Hepatocyte (in vitro differentiated cells): Measurements from ENCODE around the gene ANO1. TPM values are rescaled to one million over a fixed set of nuclear protein-coding genes. Genes with fewer than 3 reads are reported as not detected.

Source experiments
- DNase-seq: peaks from one replicate; pipeline ENCODE4 v3.0.0-alpha.2; 2016; ENCODE audit warnings: low spot score
- H2AFZ ChIP-seq: fragments of 200-600 bp; sonication (generic); 2 replicates; pipeline ENCODE4 v1.6.0; 2016; ENCODE audit warnings: antibody characterized with exemption, mild to moderate bottlenecking
- H3K27ac ChIP-seq: fragments of 200-600 bp; sonication (generic); 2 replicates; pipeline ENCODE4 v1.5.1; 2016; ENCODE audit warnings: mild to moderate bottlenecking
- H3K27me3 ChIP-seq: fragments of 200-600 bp; sonication (generic); 2 replicates; pipeline ENCODE4 v1.6.1; 2016
- H3K36me3 ChIP-seq: fragments of 200-600 bp; sonication (generic); replicated peaks from 2 replicates; pipeline ENCODE4 v1.5.1; 2016; ENCODE audit warnings: low read depth; ENCODE audit not compliant: insufficient read depth
- H3K4me1 ChIP-seq: fragments of 200-600 bp; sonication (generic); 2 replicates; pipeline ENCODE4 v1.5.1; 2016; ENCODE audit warnings: mild to moderate bottlenecking, moderate library complexity; ENCODE audit not compliant: insufficient read depth
- H3K4me2 ChIP-seq: fragments of 200-600 bp; sonication (generic); 2 replicates; pipeline ENCODE4 v1.6.0; 2016
- H3K4me3 ChIP-seq: fragments of 200-600 bp; sonication (generic); 2 replicates; pipeline ENCODE4 v1.5.1; 2016; ENCODE audit warnings: mild to moderate bottlenecking
- H3K79me2 ChIP-seq: fragments of 200-600 bp; sonication (generic); 2 replicates; pipeline ENCODE4 v1.6.0; 2017; ENCODE audit warnings: mild to moderate bottlenecking
- H3K9me2 ChIP-seq: fragments of 200-600 bp; sonication (generic); replicated peaks from 2 replicates; pipeline ENCODE4 v1.6.0; 2017; ENCODE audit warnings: mild to moderate bottlenecking; ENCODE audit not compliant: insufficient read depth
- H3K9me3 ChIP-seq: fragments of 200-600 bp; sonication (generic); 2 replicates; pipeline ENCODE4 v1.5.1; 2016; ENCODE audit warnings: low read depth, mild to moderate bottlenecking
- H4K20me1 ChIP-seq: fragments of 200-600 bp; sonication (generic); 2 replicates; pipeline ENCODE4 v1.6.0; 2016; ENCODE audit warnings: mild to moderate bottlenecking; ENCODE audit not compliant: insufficient read depth, poor library complexity, severe bottlenecking
- CTCF ChIP-seq: fragments of 200-600 bp; sonication (generic); IDR thresholded peaks from 2 replicates; pipeline ENCODE4 v1.5.1; 2016; ENCODE audit warnings: antibody characterized with exemption, mild to moderate bottlenecking; ENCODE audit not compliant: poor library complexity
- EZH2 ChIP-seq: fragments of 200-600 bp; sonication (generic); IDR thresholded peaks from 2 replicates; pipeline ENCODE4 v1.6.1; 2016; ENCODE audit warnings: antibody characterized with exemption, mild to moderate bottlenecking, borderline replicate concordance
- EZH2phosphoT487 ChIP-seq: fragments of 200-600 bp; sonication (generic); IDR thresholded peaks from one replicate; pipeline ENCODE4 v1.6.1; 2018; ENCODE audit warnings: antibody characterized with exemption, mild to moderate bottlenecking, low read depth, moderate library complexity; ENCODE audit not compliant: unreplicated experiment, severe bottlenecking
- WGBS: methylation state at CpG from one replicate; pipeline ENCODE4 v1.1.6; 2016; ENCODE audit warnings: low lambda C conversion rate; ENCODE audit errors: missing lambda C conversion rate; 5-methylcytosine and 5-hydroxymethylcytosine counted together
- polyA plus RNA-seq: library from polyadenylated mRNA; unstranded; fragments of >200 nt; fragmentation: Nextera tagmentation; extraction: Ambion mirVana; gene quantifications from 2 replicates; pipeline ENCODE4 v1.2.1, GENCODE V29; 2016
- total RNA-seq: library from RNA; depleted of rRNA; stranded (reverse); fragments of >200 nt; gene quantifications from 2 replicates; pipeline ENCODE4 v1.2.3, GENCODE V29; 2014

ANO1 gene
- total and polyA plus RNA-seq, 2 experiments from 2014 or later, result 6.2 to 12.1 TPM

- TF ChIP-seq CTCF (no peak), EZH2phosphoT487 (no peak), EZH2 (no peak)
- Histone ChIP-seq H3K79me2 (peaks cover 30% of the 10 kb centered on the region), H3K9me3 (no peaks in the 10 kb centered on the region), H3K9me2 (no peaks in the 10 kb centered on the region), H3K27ac (no peak overlapping the region), H4K20me1 (peaks cover 17% of the 10 kb centered on the region), H2AFZ (no peak overlapping the region), H3K36me3 (no peaks in the 10 kb centered on the region), H3K4me2 (no peak overlapping the region), H3K4me1 (peaks cover 12% of the 10 kb centered on the region), H3K27me3 (no peaks in the 10 kb centered on the region), H3K4me3 (no peak overlapping the region)
- DNase-seq, result no peak
- 71% methylated on average over 6 of the region's 6 CpGs for WGBS
These were observed 128.9 kb downstream of the ANO1 start for GRCh38 chr11:70206982-70207376.

- peaks cover 12% of the 10 kb centered on the region for H3K4me1 ChIP-seq
These were observed 129.5 kb downstream of the ANO1 start for GRCh38 chr11:70207531-70208131.

GRCh38 chr11:70209391-70209912 is 131.3 kb downstream of the ANO1 start:
- DNase-seq, result no peak
- H4K20me1 ChIP-seq, result peaks cover 11% of the 10 kb centered on the region
- H3K27me3 ChIP-seq, result no peaks in the 10 kb centered on the region
- 99% methylated on average over 6 of the region's 6 CpGs for WGBS
- H3K36me3 ChIP-seq, result no peaks in the 10 kb centered on the region
- no peak overlapping the region for H3K27ac ChIP-seq
- peaks cover 8% of the 10 kb centered on the region for H3K4me1 ChIP-seq
- no peaks in the 10 kb centered on the region for H3K9me3 ChIP-seq
- H3K79me2 ChIP-seq, result peaks cover 20% of the 10 kb centered on the region
- no peak overlapping the region for H3K4me2 ChIP-seq
- no peak for TF ChIP-seq CTCF
- no peak for TF ChIP-seq EZH2
- TF ChIP-seq EZH2phosphoT487, result no peak
- H3K4me3 ChIP-seq, result no peak overlapping the region
- H3K9me2 ChIP-seq, result no peaks in the 10 kb centered on the region
- no peak overlapping the region for H2AFZ ChIP-seq

More at GRCh38 chr11:70207531-70208131, 129.5 kb downstream of the ANO1 start:
- no peak overlapping the region for H2AFZ ChIP-seq
- no peaks in the 10 kb centered on the region for H3K9me2 ChIP-seq
- no peaks in the 10 kb centered on the region for H3K27me3 ChIP-seq
- peaks cover 30% of the 10 kb centered on the region for H3K79me2 ChIP-seq
- H3K36me3 ChIP-seq, result no peaks in the 10 kb centered on the region
- DNase-seq, result no peak
- H3K4me2 ChIP-seq, result no peak overlapping the region
- peaks cover 17% of the 10 kb centered on the region for H4K20me1 ChIP-seq
- no peak for TF ChIP-seq CTCF
- TF ChIP-seq EZH2phosphoT487, result no peak
- TF ChIP-seq EZH2, result no peak
- H3K9me3 ChIP-seq, result no peaks in the 10 kb centered on the region
- no peak overlapping the region for H3K27ac ChIP-seq
- no peak overlapping the region for H3K4me3 ChIP-seq
- 90% methylated on average over 15 of the region's 15 CpGs for WGBS
